H1 (cell line): ENCODE measurements around the gene C14orf93. TPM values are rescaled to one million over a fixed set of nuclear protein-coding genes. Genes with fewer than 3 reads are reported as not detected.
A peak's percentile ranks its signal among the peaks of the same experiment; 100 is the strongest.

Source experiments
- CTCF ChIA-PET: fragments of 300-600 bp; sonication (Branson Sonifier 250); formaldehyde crosslinking; loops from one replicate; lab custom pipeline; 2021; ENCODE audit not compliant: partially characterized antibody; lab: Charles Lee
- POLR2A ChIA-PET: fragments of 300-600 bp; sonication (Branson Sonifier 250); formaldehyde crosslinking; loops from one replicate; lab custom pipeline; 2021; ENCODE audit warnings: inconsistent platforms; ENCODE audit not compliant: partially characterized antibody; lab: Charles Lee
- DNase-seq, 2 experiments: peaks; one replicate each; pipeline versions ENCODE4 v3.0.0 to v3.0.0-alpha.2; 2010 to 2022; ENCODE audit warnings: low spot score in 2 of 2, low read depth in 1 of 2, mixed read lengths in 1 of 2
- FAIRE-seq: peaks from 2 replicates; lab custom pipeline; 2011; peaks lifted over from hg19 to GRCh38; lab: Jason Lieb, UNC
- H2AFZ ChIP-seq: 2 replicates; pipeline ENCODE4 v1.8.1; 2012; ENCODE audit warnings: low read length, inconsistent platforms
- H2AK5ac ChIP-seq: 2 replicates; pipeline ENCODE4 v1.6.1; 2013; ENCODE audit warnings: low read depth, low read length
- H2BK120ac ChIP-seq: replicated peaks from 2 replicates; pipeline ENCODE3; 2013; ENCODE audit warnings: low read depth, low read length, inconsistent platforms
- H2BK12ac ChIP-seq: 2 replicates; pipeline ENCODE4 v1.6.1; 2013; ENCODE audit warnings: low read depth, low read length
- H2BK15ac ChIP-seq: 2 replicates; pipeline ENCODE4 v1.6.1; 2013; ENCODE audit warnings: low read length
- H2BK20ac ChIP-seq: 2 replicates; pipeline ENCODE4 v1.6.1; 2013; ENCODE audit warnings: low read length
- H2BK5ac ChIP-seq: 2 replicates; pipeline ENCODE4 v1.6.1; 2013; ENCODE audit warnings: low read depth, low read length
- H3K14ac ChIP-seq: 2 replicates; pipeline ENCODE4 v1.6.1; 2013; ENCODE audit warnings: inconsistent platforms; ENCODE audit not compliant: insufficient read length
- H3K18ac ChIP-seq: 2 replicates; pipeline ENCODE4 v1.6.1; 2013; ENCODE audit warnings: low read length; ENCODE audit errors: extremely low read depth
- H3K23ac ChIP-seq: 2 replicates; pipeline ENCODE4 v1.6.1; 2013; ENCODE audit warnings: inconsistent platforms; ENCODE audit not compliant: insufficient read length
- H3K23me2 ChIP-seq: 2 replicates; pipeline ENCODE4 v1.6.1; 2013; ENCODE audit warnings: low read depth, low read length
- H3K27ac ChIP-seq: 2 replicates; pipeline ENCODE4 v1.6.1; 2011; ENCODE audit warnings: low read depth, low read length, inconsistent platforms
- H3K27me3 ChIP-seq, 4 experiments: replicated peaks in 1 of 4; 1 replicate in 1 of 4; 2 replicates in 3 of 4; pipeline versions ENCODE4 v1.6.1 to v1.8.1; 2011 to 2013; ENCODE audit warnings: low read length in 3 of 4, mild to moderate bottlenecking in 3 of 4, inconsistent platforms in 2 of 4, mixed read lengths in 2 of 4, moderate library complexity in 1 of 4; ENCODE audit not compliant: control insufficient read depth in 3 of 4, insufficient read depth in 3 of 4; ENCODE audit errors: extremely low read depth in 1 of 4
- H3K36me3 ChIP-seq, 4 experiments: 2 replicates each; pipeline versions ENCODE4 v1.6.1 to v1.8.1; 2011 to 2013; ENCODE audit warnings: mild to moderate bottlenecking in 4 of 4, low read length in 3 of 4, moderate library complexity in 2 of 4, control low read depth in 1 of 4, inconsistent platforms in 1 of 4; ENCODE audit not compliant: insufficient read depth in 4 of 4, control insufficient read depth in 2 of 4
- H3K4ac ChIP-seq: replicated peaks from 2 replicates; pipeline ENCODE3; 2013; ENCODE audit warnings: low read length, low read depth, mixed read lengths, inconsistent platforms; ENCODE audit not compliant: insufficient read length
- H3K4me1 ChIP-seq, 4 experiments: replicated peaks in 1 of 4; 1 replicate in 1 of 4; 2 replicates in 3 of 4; pipeline versions ENCODE4 v1.6.1 to v1.8.1; 2011 to 2013; ENCODE audit warnings: low read length in 3 of 4, inconsistent platforms in 2 of 4, mixed read lengths in 1 of 4; ENCODE audit not compliant: insufficient read depth in 4 of 4, control insufficient read depth in 3 of 4
- H3K4me2 ChIP-seq, 2 experiments: 2 replicates each; pipeline versions ENCODE4 v1.6.1 to v1.8.1; 2011 to 2013; ENCODE audit warnings: low read depth in 2 of 2, low read length in 2 of 2, control low read depth in 1 of 2, inconsistent platforms in 1 of 2, mild to moderate bottlenecking in 1 of 2; ENCODE audit not compliant: insufficient read depth in 1 of 2
- H3K4me3 ChIP-seq, 4 experiments: fragments of 200-600, 300-600 bp in 1 of 4; sonication (generic), shearing (Covaris generic), sonication (Bioruptor Twin) in 1 of 4; 2 replicates each; pipeline versions ENCODE4 v1.5.1 to v1.8.1; 2011 to 2016; ENCODE audit warnings: low read length in 4 of 4, low read depth in 3 of 4, control low read depth in 2 of 4, inconsistent platforms in 2 of 4, mild to moderate bottlenecking in 2 of 4, mixed read lengths in 1 of 4, moderate library complexity in 1 of 4; ENCODE audit not compliant: insufficient read depth in 2 of 4; ENCODE audit errors: extremely low read depth in 1 of 4
- H3K56ac ChIP-seq: replicated peaks from 2 replicates; pipeline ENCODE3; 2013; ENCODE audit warnings: low read depth, mild to moderate bottlenecking, mixed read lengths, low read length, inconsistent platforms; ENCODE audit not compliant: insufficient read length
- H3K79me1 ChIP-seq: 2 replicates; pipeline ENCODE4 v1.6.1; 2013; ENCODE audit warnings: low read depth, low read length, control low read depth
- H3K79me2 ChIP-seq, 2 experiments: 2 replicates each; pipeline versions ENCODE4 v1.6.1 to v1.8.1; 2012 to 2013; ENCODE audit warnings: low read length in 2 of 2, mild to moderate bottlenecking in 2 of 2, inconsistent platforms in 1 of 2; ENCODE audit not compliant: insufficient read depth in 2 of 2, control insufficient read depth in 1 of 2
- H3K9ac ChIP-seq, 4 experiments: replicated peaks in 1 of 4; 1 replicate in 1 of 4; 2 replicates in 3 of 4; pipeline versions ENCODE4 v1.6.1 to v1.8.1; 2011 to 2013; ENCODE audit warnings: low read depth in 3 of 4, low read length in 3 of 4, control low read depth in 2 of 4, mild to moderate bottlenecking in 2 of 4, moderate library complexity in 2 of 4, inconsistent platforms in 1 of 4; ENCODE audit errors: extremely low read depth in 1 of 4
- H3K9me3 ChIP-seq, 2 experiments: 2 replicates each; pipeline versions ENCODE4 v1.6.1 to v1.8.1; 2012 to 2013; ENCODE audit warnings: mild to moderate bottlenecking in 2 of 2, moderate library complexity in 2 of 2, control low read depth in 1 of 2, inconsistent platforms in 1 of 2, low read depth in 1 of 2, low read length in 1 of 2, mixed read lengths in 1 of 2; ENCODE audit not compliant: insufficient read depth in 2 of 2
- H4K20me1 ChIP-seq, 2 experiments: replicated peaks in 1 of 2; 2 replicates each; pipeline versions ENCODE3 to v1.8.1; 2011 to 2013; ENCODE audit warnings: inconsistent platforms in 2 of 2, low read length in 2 of 2, mild to moderate bottlenecking in 1 of 2; ENCODE audit not compliant: insufficient read depth in 2 of 2, control insufficient read depth in 1 of 2
- H4K5ac ChIP-seq: 2 replicates; pipeline ENCODE4 v1.6.1; 2013; ENCODE audit warnings: low read length, low read depth, mixed read lengths, inconsistent platforms; ENCODE audit not compliant: insufficient read length
- H4K8ac ChIP-seq: 2 replicates; pipeline ENCODE4 v1.8.0; 2013; ENCODE audit warnings: mild to moderate bottlenecking, moderate library complexity, low read length, inconsistent platforms; ENCODE audit not compliant: insufficient read depth; ENCODE audit errors: extremely low read depth
- H4K91ac ChIP-seq: replicated peaks from 2 replicates; pipeline ENCODE3; 2013; ENCODE audit warnings: low read length, mixed read lengths, inconsistent platforms; ENCODE audit not compliant: insufficient read length
- CHD1 ChIP-seq: IDR thresholded peaks from 2 replicates; pipeline ENCODE4 v1.6.1; 2012; ENCODE audit warnings: low read depth, low read length, improper control_type of control experiment
- HDAC2 ChIP-seq, 2 experiments: fragments of 300-600 bp in 1 of 2; sonication (generic) in 1 of 2; IDR thresholded peaks; 2 replicates each; pipeline ENCODE4 v1.6.1; 2011 to 2012; ENCODE audit warnings: low read depth in 2 of 2, low read length in 2 of 2, mild to moderate bottlenecking in 2 of 2, moderate library complexity in 2 of 2, borderline replicate concordance in 1 of 2, inconsistent platforms in 1 of 2
- HDAC6 ChIP-seq: IDR thresholded peaks from one replicate; pipeline ENCODE4 v1.7.1; 2012; ENCODE audit warnings: low read depth, mild to moderate bottlenecking, inconsistent platforms, low read length, moderate library complexity
- JUND ChIP-seq: IDR thresholded peaks from 2 replicates; pipeline ENCODE4 v1.6.1; 2011; ENCODE audit warnings: mild to moderate bottlenecking, improper control_type of control experiment, low read length
- KDM4A ChIP-seq: IDR thresholded peaks from one replicate; pipeline ENCODE4 v1.7.1; 2012; ENCODE audit warnings: low read depth, mild to moderate bottlenecking, moderate library complexity, low read length, inconsistent platforms; ENCODE audit not compliant: severe bottlenecking
- WGBS, 2 experiments: shearing (Covaris generic) in 1 of 2; methylation state at CpG; one replicate each; pipeline versions ENCODE4 v1.1.6 to v1.1.7; 2013 to 2015; ENCODE audit warnings: low lambda C conversion rate in 2 of 2, mixed read lengths in 2 of 2, inconsistent platforms in 1 of 2, low coverage in 1 of 2, missing lambda C conversion rate in 1 of 2; ENCODE audit not compliant: insufficient replicate concordance in 2 of 2, insufficient coverage in 1 of 2, insufficient read length in 1 of 2; ENCODE audit errors: extremely low coverage in 1 of 2, missing lambda C conversion rate in 1 of 2; 5-methylcytosine and 5-hydroxymethylcytosine counted together
- polyA plus RNA-seq, 7 experiments: library from polyadenylated mRNA; depleted of rRNA in 3 of 7; stranded (reverse) in 5 of 7; unstranded in 2 of 7; fragments of >200 nt in 5 of 7; fragments of 200-250 nt in 2 of 7; gene quantifications; 1 replicate in 5 of 7; 2 replicates in 1 of 7; 4 replicates in 1 of 7; pipeline versions ENCODE4 v1.2.1 to v1.2.3, GENCODE V29; 2011 to 2013; ENCODE audit warnings: missing spikeins in 2 of 7, mixed read lengths in 2 of 7
- total RNA-seq: library from RNA; stranded (reverse); fragmentation: NEBNext Ultra II Directional; extraction: Animal tissue kit (Norgen Biotek cat#: 25700); gene quantifications from 2 replicates; pipeline ENCODE4 v1.2.1, GENCODE V29; 2021

The C14orf93 gene
- total and polyA plus RNA-seq, 2 of the 8 experiments (the other 6 are each of a cell fraction or from before 2014, with no cell fraction given), result 7.8 to 8.2 TPM

DNA sequence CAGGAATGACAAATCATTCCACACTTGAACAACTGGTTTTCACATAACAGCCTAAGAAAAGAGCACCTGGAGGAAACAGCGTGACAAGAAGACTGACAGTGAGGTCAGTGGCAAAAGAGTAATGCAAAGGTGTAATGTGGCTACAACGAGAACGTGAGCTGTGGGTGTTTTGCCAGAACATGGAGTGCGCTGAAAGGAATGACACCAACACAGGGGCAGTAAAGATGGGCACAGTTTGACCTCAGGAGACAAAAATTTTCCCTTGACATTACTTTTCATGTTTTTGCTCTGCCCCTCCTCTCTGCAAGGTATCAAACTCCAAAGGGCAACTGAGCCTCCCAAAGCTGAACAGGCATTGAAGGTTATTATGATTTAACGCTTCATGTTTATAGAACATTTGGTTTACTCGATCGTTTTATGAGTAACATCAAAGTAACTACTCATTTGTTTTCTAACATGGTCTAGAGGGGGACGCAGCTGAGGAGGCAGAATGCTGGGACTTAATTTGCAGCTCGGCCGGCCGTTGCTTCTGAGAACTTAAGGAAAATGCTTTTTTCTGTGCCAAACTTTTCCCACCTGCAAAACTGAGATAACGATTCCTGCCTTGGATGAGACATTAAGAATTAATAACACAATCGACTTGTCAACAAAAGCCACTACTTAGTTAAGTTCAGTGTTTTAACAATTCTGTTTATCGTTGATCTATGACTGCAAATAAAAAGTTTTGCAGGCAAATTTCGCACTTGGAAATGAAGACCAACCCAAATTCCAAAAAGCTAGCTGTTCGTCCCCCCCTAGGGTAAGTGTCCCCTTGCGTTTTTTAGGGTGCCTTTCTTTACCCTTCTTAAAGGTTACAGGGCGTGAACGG is 54.0 kb downstream of the C14orf93 start:
- Histone ChIP-seq H4K91ac (no peak overlapping the region), H2BK5ac (no peak overlapping the region), H2BK12ac (no peak overlapping the region; the same call in 1 of the 2 replicates), H4K20me1 (no peaks in the 10 kb centered on the region), H3K23ac (no peak overlapping the region), H3K18ac (no peak overlapping the region), H3K79me2 (0 out of 4 replicates have a peak, but pooled peaks cover 0 to 4% of the 10 kb centered on the region in 2 experiments), H3K23me2 (peaks cover 5% of the 10 kb centered on the region), H3K4me2 (peak overlapping the region; percentile 83 to 84), H3K4me1 (peaks cover 2 to 4% (median 2%) of the 10 kb centered on the region in 4 experiments; a peak in 5 of 7 replicates), H2AK5ac (no peak overlapping the region), H3K56ac (no peak overlapping the region), H3K27me3 (no peaks in the 10 kb centered on the region), H3K9me3 (no peaks in the 10 kb centered on the region), H2AFZ (peak overlapping the region; percentile 77), H4K5ac (no peak overlapping the region), H4K8ac (no peak overlapping the region; the same call in 1 of the 2 replicates), H2BK15ac (no peak overlapping the region), H2BK120ac (no peak overlapping the region), H3K14ac (no peak overlapping the region), H3K4ac (no peak overlapping the region), H3K4me3 (peak overlapping the region; percentile 71 to 88 (median 84)), H3K27ac (0 out of 2 replicates have a peak overlapping the region, but pooled peaks have one; percentile 89), H2BK20ac (no peak overlapping the region), H3K79me1 (no peaks in the 10 kb centered on the region), H3K9ac (peak overlapping the region; percentile 82 to 94 (median 91)), H3K36me3 (peaks cover 0 to 27% (median 4%) of the 10 kb centered on the region in 4 experiments; a peak in 5 of 8 replicates)
- POLR2A ChIA-PET, result interaction anchor here (0.5 to 11.4 kb wide), 20 partner anchors 10 to 358 kb away, joined by 3 to 115 read pairs (median 4); partner anchors contain the start of genes ABHD4, AJUBA, OXA1L and PRMT5
- DNase-seq, result no peak
- CTCF ChIA-PET, result interaction anchor here (0.6 to 5.4 kb wide), 15 partner anchors 8 to 485 kb away, joined by 3 to 43 read pairs (median 5); partner anchors contain the start of gene PRMT5
- 46% methylated on average over 19 of the region's 19 CpGs; no CpG with 5 or more reads in 1 of the 2 experiments for WGBS, 2 experiments
- no peak for FAIRE-seq
- no peak for TF ChIP-seq CHD1
- no peak for TF ChIP-seq HDAC2 (IDR thresholded peaks at IDR 0.05; ENCODE audit: borderline replicate concordance in 1 of 2, low read depth in 2 of 2, low read length in 2 of 2)
- no peak for TF ChIP-seq JUND
- no peak for TF ChIP-seq HDAC6
- TF ChIP-seq KDM4A, result no peak
